Spinal cord (tissue), 10 donors: ENCODE results near the gene AGBL5. TPM values are rescaled to one million over a fixed set of nuclear protein-coding genes. Genes with fewer than 3 reads are reported as not detected.

Experiments
- DNase-seq, 6 donors: peaks; one replicate each; pipeline versions ENCODE4 v3.0.0 to v3.0.0-alpha.2; 2013 to 2015; ENCODE audit warnings: low spot score in 6 of 6, low read depth in 4 of 6
- H3K27ac ChIP-seq: one replicate; pipeline ENCODE4 v1.5.1; 2013; ENCODE audit warnings: low read depth, low read length, control low read depth
- H3K27me3 ChIP-seq: one replicate; pipeline ENCODE4 v1.6.1; 2013; ENCODE audit warnings: low read length; ENCODE audit not compliant: control insufficient read depth, insufficient read depth
- H3K36me3 ChIP-seq: one replicate; pipeline ENCODE4 v1.6.1; 2013; ENCODE audit warnings: low read length; ENCODE audit not compliant: control insufficient read depth, insufficient read depth
- H3K4me1 ChIP-seq: one replicate; pipeline ENCODE4 v1.6.1; 2013; ENCODE audit warnings: low read length; ENCODE audit not compliant: control insufficient read depth, insufficient read depth
- H3K4me3 ChIP-seq: one replicate; pipeline ENCODE4 v1.5.1; 2013; ENCODE audit warnings: low read depth, low read length, control low read depth
- H3K9me3 ChIP-seq: one replicate; pipeline ENCODE4 v1.6.1; 2013; ENCODE audit warnings: low read length; ENCODE audit not compliant: control insufficient read depth, insufficient read depth
- WGBS: methylation state at CpG from one replicate; pipeline ENCODE4 v1.1.5; 2013; ENCODE audit warnings: missing lambda C conversion rate; ENCODE audit not compliant: insufficient coverage; 5-methylcytosine and 5-hydroxymethylcytosine counted together
- polyA plus RNA-seq, 2 donors: library from polyadenylated mRNA; unstranded; fragments of 120-200 nt; gene quantifications; one replicate each; pipeline ENCODE4 v1.2.1, GENCODE V29; 2013; ENCODE audit not compliant: insufficient read length in 2 of 2
- total RNA-seq, 2 donors: library from RNA; depleted of rRNA in 1 of 2; stranded (reverse); fragments of 120-200 nt in 1 of 2; fragments of >200 nt in 1 of 2; gene quantifications; one replicate each; pipeline versions ENCODE4 v1.2.3 to v1.2.4, GENCODE V29; 2013 to 2014
- donor health status: healthy.

The AGBL5 gene
- total and polyA plus RNA-seq, 4 donors, result 14.3 to 51.7 (median 40.6) TPM

DNA sequence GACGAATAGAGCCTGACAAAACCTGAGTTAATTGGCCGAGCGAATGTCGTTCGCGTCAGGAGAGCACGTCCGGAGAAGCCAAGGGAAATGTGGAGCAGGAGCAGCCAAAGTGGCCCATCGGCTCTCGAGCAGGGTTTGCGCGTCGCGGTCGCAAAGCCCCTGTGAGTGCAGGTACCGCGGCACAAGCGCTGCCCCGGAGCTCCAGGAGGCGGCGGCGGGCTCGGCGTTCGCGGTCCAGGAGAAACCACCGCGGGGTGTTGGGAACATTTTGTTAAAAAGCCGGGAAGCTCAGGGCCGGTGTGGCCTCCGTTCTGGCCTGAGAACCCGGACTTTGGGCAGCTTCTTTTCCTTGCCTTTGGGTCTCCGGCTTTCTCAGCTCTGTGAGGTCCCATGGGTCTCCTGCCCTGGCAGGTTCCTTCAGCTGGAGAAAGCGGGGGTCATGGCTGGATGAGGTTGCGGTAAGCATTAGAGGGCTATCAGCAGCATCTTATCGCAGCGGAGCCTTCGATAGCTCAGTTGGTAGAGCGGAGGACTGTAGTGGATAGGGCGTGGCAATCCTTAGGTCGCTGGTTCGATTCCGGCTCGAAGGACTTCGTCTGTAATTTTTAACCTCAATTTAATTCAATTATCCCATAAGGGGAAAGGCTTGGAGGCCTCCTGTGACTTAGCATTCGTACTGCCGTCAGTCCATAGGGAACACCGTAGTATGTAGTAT is 1.0 kb upstream of the AGBL5 start:
- DNase-seq, result peak in 5 of 6 donors; percentile 92 to 99 (median 95)
- peak overlapping the region; percentile 99 for H3K27ac ChIP-seq
- no peaks in the 10 kb centered on the region for H3K9me3 ChIP-seq
- peaks cover 24% of the 10 kb centered on the region for H3K4me1 ChIP-seq
- H3K4me3 ChIP-seq, result peak overlapping the region; percentile 94
- H3K27me3 ChIP-seq, result no peaks in the 10 kb centered on the region
- WGBS, result under 1% methylated on average over 37 of the region's 48 CpGs
- H3K36me3 ChIP-seq, result peaks cover 28% of the 10 kb centered on the region

DNA sequence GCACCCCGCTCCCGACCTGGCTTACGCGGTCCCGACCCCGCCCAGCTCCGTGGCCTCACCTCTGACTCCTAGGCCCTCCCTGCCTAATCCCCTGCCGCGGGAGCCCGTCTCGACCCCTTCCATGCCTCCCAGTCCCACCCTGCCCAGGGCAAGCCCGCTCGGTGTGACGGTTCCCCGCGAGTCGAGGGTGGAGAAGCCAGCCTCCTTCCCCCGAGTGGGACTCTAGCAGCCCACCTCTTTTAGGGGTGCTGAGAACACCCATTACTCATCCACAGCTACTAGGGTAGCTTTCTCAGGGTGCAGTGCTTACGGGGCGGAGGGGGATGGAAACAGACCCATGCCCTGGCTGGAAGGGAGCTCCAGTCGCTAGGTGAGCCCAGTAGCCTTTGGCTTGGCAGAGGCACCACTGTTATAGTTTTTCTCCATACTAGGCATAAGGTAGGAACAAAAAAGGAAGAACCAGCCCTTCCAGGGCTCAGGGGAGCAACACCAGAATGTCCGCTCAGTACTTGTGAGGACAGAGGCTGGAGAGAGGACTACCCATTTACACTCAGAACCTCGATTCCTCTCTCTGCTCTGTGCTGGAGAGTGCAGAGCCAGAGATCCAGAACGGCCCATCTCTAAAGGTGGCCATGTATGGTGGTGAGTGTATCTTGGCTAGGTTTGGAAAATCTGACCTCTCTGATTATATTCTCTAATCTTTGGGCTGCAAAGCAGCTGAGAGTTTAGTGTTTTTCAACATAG is 606 bp downstream of the AGBL5 start:
- peaks cover 42% of the 10 kb centered on the region for H3K36me3 ChIP-seq
- peaks cover 24% of the 10 kb centered on the region for H3K4me1 ChIP-seq
- H3K4me3 ChIP-seq, result peak overlapping the region; percentile 94
- WGBS, result under 1% methylated on average over 18 of the region's 24 CpGs
- DNase-seq, result no peak
- H3K27me3 ChIP-seq, result no peaks in the 10 kb centered on the region
- no peaks in the 10 kb centered on the region for H3K9me3 ChIP-seq
- H3K27ac ChIP-seq, result peak overlapping the region; percentile 99

DNA sequence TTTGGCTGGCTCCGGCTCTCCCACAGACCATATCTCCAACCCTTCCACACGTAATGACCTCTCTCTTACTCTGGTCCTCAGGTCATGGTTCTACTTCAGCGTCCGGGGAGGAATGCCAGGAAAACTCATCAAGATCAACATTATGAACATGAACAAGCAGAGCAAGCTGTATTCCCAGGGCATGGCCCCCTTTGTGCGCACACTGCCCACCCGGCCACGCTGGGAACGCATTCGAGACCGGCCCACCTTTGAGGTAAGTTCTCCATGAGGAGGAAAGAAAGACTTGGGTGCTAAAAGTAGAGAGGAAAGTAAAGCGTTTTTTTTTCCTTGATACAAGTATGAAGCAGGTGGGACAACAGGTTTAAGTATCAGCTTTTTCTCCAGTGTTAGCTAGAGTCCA is 1.9 kb downstream of the AGBL5 start:
- Histone ChIP-seq H3K4me1 (peaks cover 24% of the 10 kb centered on the region), H3K27me3 (no peaks in the 10 kb centered on the region), H3K27ac (no peak overlapping the region), H3K4me3 (no peak overlapping the region), H3K9me3 (no peaks in the 10 kb centered on the region), H3K36me3 (peaks cover 54% of the 10 kb centered on the region)
- DNase-seq, result no peak
- WGBS, result 89% methylated on average over 11 of the region's 11 CpGs

DNA sequence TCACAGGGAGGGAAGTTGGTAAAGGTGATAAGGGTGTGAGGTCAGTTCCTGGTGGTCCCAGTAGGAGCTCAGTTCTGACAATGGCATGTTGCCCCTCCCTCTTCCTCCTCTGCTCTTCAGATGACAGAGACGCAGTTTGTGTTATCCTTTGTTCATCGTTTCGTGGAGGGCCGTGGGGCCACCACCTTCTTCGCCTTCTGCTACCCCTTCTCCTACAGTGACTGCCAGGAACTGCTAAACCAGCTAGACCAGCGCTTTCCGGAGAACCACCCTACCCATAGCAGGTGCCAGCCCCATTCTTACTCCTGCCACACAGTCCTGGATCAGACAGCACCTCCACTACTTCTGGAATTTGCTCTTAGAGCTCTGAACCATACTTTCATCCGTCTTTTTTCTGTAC is 2.3 kb downstream of the AGBL5 start:
- H3K4me3 ChIP-seq, result no peak overlapping the region
- H3K27ac ChIP-seq, result no peak overlapping the region
- no peaks in the 10 kb centered on the region for H3K27me3 ChIP-seq
- no peaks in the 10 kb centered on the region for H3K9me3 ChIP-seq
- WGBS, result 85% methylated on average over 8 of the region's 8 CpGs
- peaks cover 58% of the 10 kb centered on the region for H3K36me3 ChIP-seq
- peaks cover 21% of the 10 kb centered on the region for H3K4me1 ChIP-seq
- no peak for DNase-seq

DNA sequence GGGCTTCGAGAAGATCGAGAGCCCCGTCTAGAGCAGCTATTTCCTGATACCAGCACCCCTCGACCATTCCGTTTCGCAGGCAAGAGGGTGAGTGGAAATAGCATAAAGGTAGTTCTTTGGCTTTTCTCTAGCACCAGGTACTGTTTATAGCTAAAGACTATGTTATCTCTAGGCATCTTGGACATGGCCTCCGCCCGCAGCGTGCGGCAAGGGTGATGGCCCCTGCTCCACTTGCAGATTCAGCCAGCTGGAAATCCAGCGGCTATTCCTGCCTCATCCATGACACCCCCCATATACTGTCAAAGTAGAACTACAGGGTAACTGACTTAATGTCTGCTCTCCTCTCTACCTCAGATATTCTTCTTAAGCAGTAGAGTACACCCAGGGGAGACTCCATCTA is 3.3 kb downstream of the AGBL5 start:
- H3K9me3 ChIP-seq, result no peaks in the 10 kb centered on the region
- no peak overlapping the region for H3K4me3 ChIP-seq
- H3K4me1 ChIP-seq, result peaks cover 12% of the 10 kb centered on the region
- WGBS, result 95% methylated on average over 9 of the region's 11 CpGs
- H3K36me3 ChIP-seq, result peaks cover 67% of the 10 kb centered on the region
- H3K27ac ChIP-seq, result no peak overlapping the region
- no peaks in the 10 kb centered on the region for H3K27me3 ChIP-seq
- no peak for DNase-seq

DNA sequence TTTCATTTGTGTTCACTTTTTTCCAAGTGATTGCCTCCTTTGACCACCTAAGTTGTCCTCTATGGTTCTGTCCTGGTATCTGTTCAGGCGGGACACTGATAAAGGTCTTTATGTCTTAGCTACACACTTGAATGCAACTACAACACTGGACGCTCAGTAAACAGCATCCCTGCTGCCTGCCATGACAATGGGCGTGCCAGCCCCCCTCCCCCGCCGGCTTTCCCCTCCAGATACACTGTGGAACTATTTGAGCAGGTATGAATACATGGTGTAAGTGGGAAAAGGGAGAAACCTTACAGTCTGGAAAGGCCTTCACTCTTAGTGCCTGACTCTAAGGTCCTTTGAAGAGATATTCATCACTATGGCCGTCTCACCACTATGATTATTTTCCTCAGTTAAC is 5.7 kb downstream of the AGBL5 start:
- DNase-seq, result no peak
- Histone ChIP-seq H3K4me3 (no peak overlapping the region), H3K27ac (no peak overlapping the region), H3K27me3 (no peaks in the 10 kb centered on the region), H3K9me3 (no peaks in the 10 kb centered on the region), H3K36me3 (peaks cover 77% of the 10 kb centered on the region), H3K4me1 (peaks cover 5% of the 10 kb centered on the region)
- no CpG with 5 or more reads among the region's 6 CpGs for WGBS

DNA sequence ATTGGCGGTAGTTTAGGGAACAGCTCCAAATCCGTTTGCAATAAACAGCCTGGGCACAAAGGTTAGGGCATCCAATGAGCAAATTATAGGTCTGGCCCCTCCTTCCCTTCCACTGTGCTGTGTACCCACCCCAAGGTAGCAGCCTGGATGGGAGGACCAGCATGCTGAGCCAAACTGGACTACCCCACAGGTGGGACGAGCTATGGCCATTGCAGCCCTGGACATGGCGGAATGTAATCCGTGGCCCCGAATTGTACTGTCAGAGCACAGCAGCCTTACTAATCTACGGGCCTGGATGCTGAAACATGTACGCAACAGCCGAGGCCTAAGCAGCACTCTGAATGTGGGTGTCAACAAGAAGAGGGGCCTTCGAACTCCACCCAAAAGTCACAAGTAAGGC is 6.7 kb downstream of the AGBL5 start:
- H3K36me3 ChIP-seq, result peaks cover 77% of the 10 kb centered on the region
- no peak overlapping the region for H3K4me3 ChIP-seq
- no peak overlapping the region for H3K27ac ChIP-seq
- no peaks in the 10 kb centered on the region for H3K9me3 ChIP-seq
- no peaks in the 10 kb centered on the region for H3K4me1 ChIP-seq
- no peak for DNase-seq
- H3K27me3 ChIP-seq, result no peaks in the 10 kb centered on the region
- WGBS, result 96% methylated on average over 10 of the region's 10 CpGs

DNA sequence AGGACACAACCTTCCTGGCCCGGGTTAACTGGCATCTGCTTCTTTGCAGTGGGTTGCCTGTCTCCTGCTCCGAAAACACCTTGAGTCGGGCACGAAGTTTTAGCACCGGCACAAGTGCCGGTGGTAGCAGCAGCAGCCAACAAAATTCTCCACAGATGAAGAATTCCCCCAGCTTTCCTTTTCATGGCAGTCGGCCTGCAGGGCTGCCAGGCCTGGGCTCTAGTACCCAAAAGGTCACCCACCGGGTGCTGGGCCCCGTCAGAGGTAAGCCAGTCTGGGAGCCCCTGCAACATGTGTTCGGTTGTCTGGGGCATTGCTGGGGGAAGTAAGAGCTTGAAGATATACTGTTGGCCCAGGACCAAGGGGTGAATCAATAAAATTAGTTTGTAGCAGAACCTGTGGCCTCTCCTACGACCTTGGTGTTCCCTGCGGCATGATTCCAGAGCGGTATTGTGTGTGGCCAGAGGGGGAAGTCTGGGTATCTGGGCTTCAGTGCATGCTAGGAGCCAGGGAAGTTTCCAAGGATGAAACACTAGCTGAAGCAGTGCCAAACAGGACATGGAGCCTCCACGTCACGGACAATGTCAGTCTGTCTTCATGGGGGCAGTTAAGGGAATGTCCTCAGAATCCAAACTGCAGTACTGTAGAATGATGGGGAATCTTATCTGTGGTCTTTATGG is 7.8 kb downstream of the AGBL5 start:
- WGBS, result 89% methylated on average over 15 of the region's 15 CpGs
- Histone ChIP-seq H3K27ac (no peak overlapping the region), H3K36me3 (peaks cover 71% of the 10 kb centered on the region), H3K9me3 (no peaks in the 10 kb centered on the region), H3K27me3 (no peaks in the 10 kb centered on the region), H3K4me3 (no peak overlapping the region), H3K4me1 (no peaks in the 10 kb centered on the region)
- no peak for DNase-seq

DNA sequence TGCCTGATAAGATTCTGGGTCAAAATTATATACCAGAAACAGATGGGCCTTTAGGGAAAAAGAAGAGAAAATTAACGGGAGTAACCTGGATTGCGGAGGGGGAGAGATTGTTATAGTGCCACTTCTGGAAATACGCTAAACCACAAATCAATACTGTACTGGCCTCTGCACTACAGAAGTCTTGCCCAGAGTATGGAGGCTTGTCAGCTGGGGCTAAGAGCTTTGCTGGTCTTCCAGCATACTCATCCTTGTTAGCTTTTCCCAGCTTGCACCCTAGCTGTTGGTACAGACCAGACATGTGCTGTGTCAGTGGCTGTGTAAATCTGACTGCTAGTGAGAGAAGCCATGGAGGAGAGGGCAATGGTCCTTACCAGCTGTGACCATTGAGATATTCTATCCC is 8.9 kb downstream of the AGBL5 start:
- Histone ChIP-seq H3K4me1 (no peaks in the 10 kb centered on the region), H3K27ac (no peak overlapping the region), H3K27me3 (no peaks in the 10 kb centered on the region), H3K36me3 (peaks cover 65% of the 10 kb centered on the region), H3K4me3 (no peak overlapping the region), H3K9me3 (no peaks in the 10 kb centered on the region)
- no peak for DNase-seq
- WGBS, result no CpG with 5 or more reads among the region's 3 CpGs
